Measurements from ENCODE around the gene BMP4. TPM values are rescaled to one million over a fixed set of nuclear protein-coding genes. Genes with fewer than 3 reads are reported as not detected.
A peak's percentile ranks its signal among the peaks of the same experiment; 100 is the strongest.

Gene BMP4
- total RNA-seq, 2 experiments from 2014 or later: not detected

- H3K4me1 Mint-ChIP-seq: peaks cover 1% of the 10 kb centered on the region
- DNase-seq: no peak
- peaks cover 50% of the 10 kb centered on the region for H3K27me3 Mint-ChIP-seq
- POLR2A ChIA-PET: no interaction called here
- H3K4me3 Mint-ChIP-seq: no peak overlapping the region
- no peak overlapping the region for H3K27ac Mint-ChIP-seq
- no peak for ATAC-seq
- intact Hi-C loops (cut with DNase I, micrococcal nuclease): no loop called here
- no peaks in the 10 kb centered on the region for H3K9me3 Mint-ChIP-seq (ENCODE audit: low read depth)
- CTCF ChIA-PET: interaction anchor here (0.9 to 1.5 kb wide), 2 partner anchors 11 to 204 kb away, joined by 3 read pairs; no protein-coding TSS in a partner anchor
- H3K36me3 Mint-ChIP-seq (ENCODE audit: low read depth): no peaks in the 10 kb centered on the region
Measured at GRCh38 chr14:53962953-53963319, 6.3 kb upstream of the BMP4 start.

- H3K9me3 Mint-ChIP-seq (ENCODE audit: low read depth): no peaks in the 10 kb centered on the region
- DNase-seq (no peak), ATAC-seq (no peak)
- CTCF ChIA-PET: interaction anchor here (1.0 kb wide), 1 partner anchor 29 kb away, joined by 3 read pairs; no protein-coding TSS in a partner anchor
- intact Hi-C loops (cut with DNase I, micrococcal nuclease): no loop called here
- H3K4me3 Mint-ChIP-seq: no peak overlapping the region
- peaks cover 59% of the 10 kb centered on the region for H3K27me3 Mint-ChIP-seq
- H3K27ac Mint-ChIP-seq: no peak overlapping the region
- POLR2A ChIA-PET: no interaction called here
- H3K36me3 Mint-ChIP-seq (ENCODE audit: low read depth): no peaks in the 10 kb centered on the region
- H3K4me1 Mint-ChIP-seq: peaks cover 32% of the 10 kb centered on the region
Measured at GRCh38 chr14:53958628-53959027, 2.0 kb upstream of the BMP4 start.

- H3K4me3 Mint-ChIP-seq: no peak overlapping the region
- H3K36me3 Mint-ChIP-seq (ENCODE audit: low read depth): no peaks in the 10 kb centered on the region
- no peaks in the 10 kb centered on the region for H3K9me3 Mint-ChIP-seq (ENCODE audit: low read depth)
- H3K27me3 Mint-ChIP-seq: peaks cover 56% of the 10 kb centered on the region
- CTCF ChIA-PET: interaction anchor here (0.7 to 2.3 kb wide), 4 partner anchors 18 to 371 kb away, joined by 3 to 5 read pairs (median 3); no protein-coding TSS in a partner anchor
- ATAC-seq (no peak), DNase-seq (no peak)
- H3K27ac Mint-ChIP-seq: no peak overlapping the region
- POLR2A ChIA-PET: no interaction called here
- intact Hi-C loops (cut with DNase I, micrococcal nuclease): no loop called here
- peaks cover 35% of the 10 kb centered on the region for H3K4me1 Mint-ChIP-seq
Measured at GRCh38 chr14:53957739-53958138, 1.1 kb upstream of the BMP4 start.

- ChIA-PET POLR2A (no interaction called here), CTCF (interaction anchor here (0.5 to 2.3 kb wide), 3 partner anchors 9 to 18 kb away, joined by 3 to 5 read pairs (median 3); no protein-coding TSS in a partner anchor)
- intact Hi-C loops (cut with DNase I, micrococcal nuclease): no loop called here
- H3K27me3 Mint-ChIP-seq: peaks cover 60% of the 10 kb centered on the region
- H3K9me3 Mint-ChIP-seq (ENCODE audit: low read depth): no peaks in the 10 kb centered on the region
- ATAC-seq: peak; percentile 40
- peak overlapping the region; percentile 34 for H3K4me3 Mint-ChIP-seq
- no peak overlapping the region for H3K27ac Mint-ChIP-seq
- no peaks in the 10 kb centered on the region for H3K36me3 Mint-ChIP-seq (ENCODE audit: low read depth)
- peaks cover 35% of the 10 kb centered on the region for H3K4me1 Mint-ChIP-seq
- peak; percentile 36 for DNase-seq
Measured at GRCh38 chr14:53955671-53956426, 776 bp downstream of the BMP4 start.

GRCh38 chr14:53955229-53955556, 1.4 kb downstream of the BMP4 start:
- Mint-ChIP-seq H3K27ac (no peak overlapping the region), H3K9me3 (ENCODE audit: low read depth) (no peaks in the 10 kb centered on the region), H3K36me3 (ENCODE audit: low read depth) (no peaks in the 10 kb centered on the region), H3K4me3 (peak overlapping the region; percentile 67), H3K4me1 (peaks cover 35% of the 10 kb centered on the region), H3K27me3 (peaks cover 59% of the 10 kb centered on the region)
- CTCF ChIA-PET: interaction anchor here (0.7 to 1.5 kb wide), 2 partner anchors 16 to 45 kb away, joined by 3 read pairs; no protein-coding TSS in a partner anchor
- DNase-seq (no peak), ATAC-seq (no peak)
- intact Hi-C loops (cut with DNase I, micrococcal nuclease): no loop called here
- POLR2A ChIA-PET: no interaction called here

GRCh38 chr14:53954551-53955228, 1.9 kb downstream of the BMP4 start:
- ChIA-PET CTCF (interaction anchor here (0.6 to 1.5 kb wide), 3 partner anchors 15 to 428 kb away, joined by 3 read pairs; no protein-coding TSS in a partner anchor), POLR2A (interaction anchor here (0.6 kb wide), 1 partner anchor 872 kb away, joined by 5 read pairs; no protein-coding TSS in a partner anchor)
- peaks cover 35% of the 10 kb centered on the region for H3K4me1 Mint-ChIP-seq
- intact Hi-C loops (cut with DNase I, micrococcal nuclease): no loop called here
- DNase-seq (peak; percentile 47), ATAC-seq (peak; percentile 18)
- H3K9me3 Mint-ChIP-seq (ENCODE audit: low read depth): no peaks in the 10 kb centered on the region
- no peak overlapping the region for H3K27ac Mint-ChIP-seq
- no peaks in the 10 kb centered on the region for H3K36me3 Mint-ChIP-seq (ENCODE audit: low read depth)
- H3K27me3 Mint-ChIP-seq: peaks cover 59% of the 10 kb centered on the region
- peak overlapping the region; percentile 67 for H3K4me3 Mint-ChIP-seq

GRCh38 chr14:53953828-53954550, 2.6 kb downstream of the BMP4 start:
- ChIA-PET CTCF (interaction anchor here (0.6 to 1.5 kb wide), 2 partner anchors 15 to 427 kb away, joined by 3 read pairs; no protein-coding TSS in a partner anchor), POLR2A (interaction anchor here (0.6 kb wide), 1 partner anchor 871 kb away, joined by 5 read pairs; no protein-coding TSS in a partner anchor)
- Mint-ChIP-seq H3K9me3 (ENCODE audit: low read depth) (no peaks in the 10 kb centered on the region), H3K27ac (no peak overlapping the region), H3K4me3 (peak overlapping the region; percentile 67), H3K36me3 (ENCODE audit: low read depth) (no peaks in the 10 kb centered on the region), H3K27me3 (peaks cover 61% of the 10 kb centered on the region), H3K4me1 (peaks cover 35% of the 10 kb centered on the region)
- peak; percentile 16 for ATAC-seq
- intact Hi-C loops (cut with DNase I, micrococcal nuclease): no loop called here
- DNase-seq: peak; percentile 22

- H3K36me3 Mint-ChIP-seq (ENCODE audit: low read depth): no peaks in the 10 kb centered on the region
- ATAC-seq (peak; percentile 37), DNase-seq (peak; percentile 47)
- H3K4me3 Mint-ChIP-seq: peak overlapping the region; percentile 67
- ChIA-PET CTCF (interaction anchor here (1.2 kb wide), 1 partner anchor 10 kb away, joined by 3 read pairs; no protein-coding TSS in a partner anchor), POLR2A (no interaction called here)
- H3K4me1 Mint-ChIP-seq: peaks cover 35% of the 10 kb centered on the region
- H3K27ac Mint-ChIP-seq: no peak overlapping the region
- H3K27me3 Mint-ChIP-seq: peaks cover 60% of the 10 kb centered on the region
- intact Hi-C loops (cut with DNase I, micrococcal nuclease): no loop called here
- H3K9me3 Mint-ChIP-seq (ENCODE audit: low read depth): no peaks in the 10 kb centered on the region
Measured at GRCh38 chr14:53953002-53953827, 3.4 kb downstream of the BMP4 start.

GRCh38 chr14:53952533-53952932, 4.1 kb downstream of the BMP4 start:
- Mint-ChIP-seq H3K36me3 (ENCODE audit: low read depth) (no peaks in the 10 kb centered on the region), H3K27me3 (peaks cover 64% of the 10 kb centered on the region), H3K4me3 (no peak overlapping the region), H3K27ac (no peak overlapping the region), H3K9me3 (ENCODE audit: low read depth) (no peaks in the 10 kb centered on the region), H3K4me1 (peaks cover 35% of the 10 kb centered on the region)
- DNase-seq (no peak), ATAC-seq (no peak)
- intact Hi-C loops (cut with DNase I, micrococcal nuclease): no loop called here
- ChIA-PET CTCF (interaction anchor here (1.2 kb wide), 1 partner anchor 10 kb away, joined by 3 read pairs; no protein-coding TSS in a partner anchor), POLR2A (no interaction called here)

- ChIA-PET CTCF (interaction anchor here (0.8 to 1.2 kb wide), 2 partner anchors 11 to 115 kb away, joined by 3 read pairs; no protein-coding TSS in a partner anchor), POLR2A (no interaction called here)
- Mint-ChIP-seq H3K27me3 (peaks cover 61% of the 10 kb centered on the region), H3K36me3 (ENCODE audit: low read depth) (no peaks in the 10 kb centered on the region), H3K4me3 (no peak overlapping the region), H3K9me3 (ENCODE audit: low read depth) (no peaks in the 10 kb centered on the region), H3K4me1 (peaks cover 32% of the 10 kb centered on the region), H3K27ac (no peak overlapping the region)
- DNase-seq: no peak
- no peak for ATAC-seq
- intact Hi-C loops (cut with DNase I, micrococcal nuclease): no loop called here
Measured at GRCh38 chr14:53951627-53952303, 4.9 kb downstream of the BMP4 start.

Data from activated CD4-positive, alpha-beta T cell treated with anti-CD3 and anti-CD28 coated beads for 36 hours (primary cell).